HepG2 (cell line): ENCODE data around the gene RAD51D. TPM values are rescaled to one million over a fixed set of nuclear protein-coding genes. Genes with fewer than 3 reads are reported as not detected.

ENCODE experiments used
- ATAC-seq: fragments of 200-7000 bp; cut with Tn5 transposase; 3 replicates; pipeline ENCODE4 v1.9.1; 2020; ENCODE audit warnings: mild to moderate bottlenecking, moderate library complexity
- BruUV-seq: library from RNA; stranded (reverse); fragments of 400-500 nt; replicated peaks from 2 replicates; lab custom pipeline; 2021; lab: Mats Ljungman, UMichigan
- CTCF ChIA-PET: fragments of 300-600 bp; formaldehyde crosslinking; extraction: SDS; loops from one replicate; lab custom pipeline; 2021; ENCODE audit warnings: low total read pairs, inconsistent platforms, low intra/inter-chr PET ratio; lab: Yijun Ruan, JAX
- POLR2A ChIA-PET: fragments of 350-600 bp; sonication (Branson Sonifier 250); formaldehyde crosslinking; loops from one replicate; lab custom pipeline; 2020; ENCODE audit warnings: antibody characterized with exemption, inconsistent platforms; lab: Yijun Ruan, JAX
- DNase-seq: peaks from one replicate; pipeline ENCODE4 v3.0.0-alpha.2; 2015; ENCODE audit warnings: low spot score
- FAIRE-seq: peaks from 3 replicates; lab custom pipeline; 2011; peaks lifted over from hg19 to GRCh38; lab: Jason Lieb, UNC
- H2AFZ ChIP-seq: one replicate; pipeline ENCODE4 v1.6.1; 2011; ENCODE audit warnings: low read length, inconsistent platforms
- H3K27ac ChIP-seq: fragments of 300-600 bp; 3 replicates; pipeline ENCODE4 v1.8.0; 2011; ENCODE audit warnings: mixed run types, mild to moderate bottlenecking, mixed read lengths, low read length, inconsistent platforms; ENCODE audit not compliant: insufficient read depth; ENCODE audit errors: extremely low read length
- H3K27me3 ChIP-seq, 2 experiments: fragments of 200-600 bp in 1 of 2; 2 replicates in 1 of 2; 3 replicates in 1 of 2; pipeline versions ENCODE4 v1.6.0 to v1.8.0; 2011; ENCODE audit warnings: low read length in 2 of 2, mild to moderate bottlenecking in 2 of 2, moderate library complexity in 2 of 2, inconsistent platforms in 1 of 2; ENCODE audit not compliant: insufficient read depth in 2 of 2, control insufficient read depth in 1 of 2
- H3K36me3 ChIP-seq, 2 experiments: fragments of 200-600 bp in 1 of 2; replicated peaks in 1 of 2; 2 replicates in 1 of 2; 3 replicates in 1 of 2; pipeline versions ENCODE4 v1.5.1 to v1.8.0; 2011; ENCODE audit warnings: low read length in 2 of 2, inconsistent platforms in 1 of 2; ENCODE audit not compliant: insufficient read depth in 2 of 2, control insufficient read depth in 1 of 2
- H3K4me1 ChIP-seq: 2 replicates; pipeline ENCODE4 v1.5.1; 2012; ENCODE audit warnings: low read length, inconsistent platforms; ENCODE audit not compliant: insufficient read depth
- H3K4me2 ChIP-seq: 2 replicates; pipeline ENCODE4 v1.6.0; 2011; ENCODE audit warnings: low read depth, low read length, inconsistent platforms
- H3K4me3 ChIP-seq, 3 experiments: fragments of 200-600 bp in 1 of 3; sonication (generic), shearing (Covaris generic) in 1 of 3; replicated peaks in 1 of 3; 2 replicates each; pipeline ENCODE4 v1.5.1; 2011 to 2016; ENCODE audit warnings: low read length in 3 of 3, inconsistent platforms in 2 of 3, low read depth in 2 of 3, mild to moderate bottlenecking in 2 of 3, control low read depth in 1 of 3, mixed read lengths in 1 of 3; ENCODE audit not compliant: insufficient read depth in 1 of 3
- H3K79me2 ChIP-seq: one replicate; pipeline ENCODE4 v1.6.1; 2011; ENCODE audit warnings: low read length, inconsistent platforms; ENCODE audit not compliant: insufficient read depth
- H3K9ac ChIP-seq: 2 replicates; pipeline ENCODE4 v1.6.0; 2011; ENCODE audit warnings: mild to moderate bottlenecking, low read depth, low read length, inconsistent platforms; ENCODE audit not compliant: insufficient read depth
- H3K9me3 ChIP-seq: 2 replicates; pipeline ENCODE4 v1.5.1; 2012; ENCODE audit warnings: mild to moderate bottlenecking, low read length
- H4K20me1 ChIP-seq: 2 replicates; pipeline ENCODE4 v1.6.0; 2011; ENCODE audit warnings: inconsistent platforms, mild to moderate bottlenecking, low read length, moderate library complexity; ENCODE audit not compliant: insufficient read depth
- GATAD2A ChIP-seq: IDR thresholded peaks from 2 replicates; pipeline ENCODE4 v1.6.1; 2016
- HMG20A ChIP-seq: IDR thresholded peaks from 2 replicates; pipeline ENCODE4 v1.6.1; 2016; ENCODE audit warnings: borderline replicate concordance
- HOXA3 ChIP-seq: sonication (generic); formaldehyde crosslinking; IDR thresholded peaks from 2 replicates; pipeline ENCODE4 v1.5.0; 2020; ENCODE audit warnings: missing genetic modification reagents
- LCORL ChIP-seq, 2 experiments: fragments of 450-650 bp in 1 of 2; sonication (generic) in 1 of 2; formaldehyde crosslinking in 1 of 2; IDR thresholded peaks; 2 replicates each; pipeline versions ENCODE4 v1.5.0 to v1.6.1; 2017 to 2020; ENCODE audit warnings: antibody characterized with exemption in 1 of 2, missing genetic modification reagents in 1 of 2
- MAX ChIP-seq: IDR thresholded peaks from 2 replicates; pipeline ENCODE4 v1.6.1; 2012; ENCODE audit warnings: inconsistent platforms
- MIXL1 ChIP-seq: IDR thresholded peaks from 2 replicates; pipeline ENCODE4 v1.6.1; 2016
- RXRB ChIP-seq: IDR thresholded peaks from 2 replicates; pipeline ENCODE4 v1.6.1; 2016; ENCODE audit warnings: borderline replicate concordance, missing genetic modification reagents, missing compliant biosample characterization
- SIX4 ChIP-seq: sonication (generic); formaldehyde crosslinking; IDR thresholded peaks from 2 replicates; pipeline ENCODE4 v1.4.0; 2020; ENCODE audit warnings: missing genetic modification reagents
- THAP11 ChIP-seq: IDR thresholded peaks from 2 replicates; pipeline ENCODE4 v1.6.1; 2016; ENCODE audit warnings: missing biosample characterization, missing genetic modification reagents
- ZBTB33 ChIP-seq: sonication (generic); formaldehyde crosslinking; IDR thresholded peaks from 2 replicates; pipeline ENCODE4 v1.4.0; 2020; ENCODE audit warnings: missing genetic modification reagents
- ZNF256 ChIP-seq: sonication (generic); formaldehyde crosslinking; conservative IDR thresholded peaks from 2 replicates; pipeline ENCODE4 v1.4.0; 2020; ENCODE audit warnings: missing genetic modification reagents
- ZNF513 ChIP-seq: sonication (generic); formaldehyde crosslinking; conservative IDR thresholded peaks from 2 replicates; pipeline ENCODE4 v1.5.0; 2020; ENCODE audit warnings: missing genetic modification reagents
- ZNF546 ChIP-seq: sonication (generic); formaldehyde crosslinking; conservative IDR thresholded peaks from 2 replicates; pipeline ENCODE4 v1.8.1; 2023; ENCODE audit warnings: mild to moderate bottlenecking, missing genetic modification reagents
- ZNF605 ChIP-seq: sonication (generic); formaldehyde crosslinking; IDR thresholded peaks from 2 replicates; pipeline ENCODE4 v1.8.0; 2022; ENCODE audit warnings: mild to moderate bottlenecking, missing genetic modification reagents
- ZNF687 ChIP-seq: sonication (generic); formaldehyde crosslinking; IDR thresholded peaks from 2 replicates; pipeline ENCODE4 v1.5.1; 2020; ENCODE audit warnings: mild to moderate bottlenecking, missing genetic modification reagents, moderate library complexity
- ZNF691 ChIP-seq: sonication (generic); formaldehyde crosslinking; IDR thresholded peaks from 2 replicates; pipeline ENCODE4 v1.4.0; 2020; ENCODE audit warnings: missing genetic modification reagents, low read depth, mild to moderate bottlenecking, borderline replicate concordance
- WGBS: methylation state at CpG from one replicate; pipeline ENCODE4 v1.1.6; 2017; ENCODE audit warnings: low lambda C conversion rate; 5-methylcytosine and 5-hydroxymethylcytosine counted together
- in situ Hi-C: cut with HindIII; loops from 2 replicates; pipeline ENCODE4 v1.10.0; 2017; ENCODE audit warnings: low pct_unique_long_range_greater_than_20kb; ENCODE audit not compliant: extremely low pct_ligation_motif_present
- intact Hi-C: fragments of 100-400 bp; cut with micrococcal nuclease; formaldehyde crosslinking; loops from one replicate; pipeline ENCODE4 v1.10.0; 2022; ENCODE audit not compliant: unreplicated experiment
- polyA plus RNA-seq, 8 experiments: library from polyadenylated mRNA; depleted of rRNA in 3 of 8; stranded (reverse) in 7 of 8; unstranded in 1 of 8; fragments of >200 nt; fragmentation: Illumina TruSeq in 4 of 8; extraction: Trizol in 4 of 8; gene quantifications; 2 replicates each; pipeline versions ENCODE4 v1.2.1 to v1.2.3, GENCODE V29; 2011 to 2016; ENCODE audit warnings: low read depth in 4 of 8, missing spikeins in 1 of 8, mixed read lengths in 1 of 8; ENCODE audit not compliant: insufficient read depth in 1 of 8
- total RNA-seq, 5 experiments: library from RNA; depleted of rRNA; stranded (reverse); fragments of >200 nt; fragmentation: Illumina TruSeq; extraction: Trizol; gene quantifications; 2 replicates each; pipeline ENCODE4 v1.2.3, GENCODE V29; 2016; ENCODE audit warnings: low read depth in 1 of 5

Gene RAD51D
- total and polyA plus RNA-seq, 2 of the 13 experiments (the other 11 are each of a cell fraction or from before 2014, with no cell fraction given) = 6.7 to 13.1 TPM

GRCh38 chr17:35051183-35051578, 68.5 kb downstream of the RAD51D start (continued):
- TF ChIP-seq ZNF691 (CRISPR knock-in tag) (no peak), ZNF546 (CRISPR knock-in tag) (no peak), HMG20A (CRISPR knock-in tag) (peak; percentile 62), RXRB (peak; percentile 66; the same call in 1 of the 2 replicates), GATAD2A (CRISPR knock-in tag) (peak; percentile 86), ZNF605 (CRISPR knock-in tag) (no peak), SIX4 (0 out of 2 replicates have a peak, but pooled peaks have one; percentile 74), THAP11 (CRISPR knock-in tag) (0 out of 2 replicates have a peak, but pooled peaks have one; percentile 39), LCORL (IDR thresholded peaks at IDR 0.05) (no peak), LCORL (CRISPR knock-in tag; IDR thresholded peaks at IDR 0.05) (0 out of 2 replicates have a peak, but pooled peaks have one; percentile 11), MIXL1 (CRISPR knock-in tag) (peak; percentile 62; the same call in 1 of the 2 replicates), MAX (peak; percentile 43; the same call in 1 of the 2 replicates), HOXA3 (CRISPR knock-in tag) (peak; percentile 34; the same call in 1 of the 2 replicates)

- Histone ChIP-seq H3K4me1 (peaks cover 98% of the 10 kb centered on the region), H3K4me2 (peak overlapping the region; percentile 42; the same call in 1 of the 2 replicates), H3K4me3 (no peak overlapping the region), H3K9me3 (no peaks in the 10 kb centered on the region), H3K79me2 (peaks cover 74% of the 10 kb centered on the region), H2AFZ (no peak overlapping the region), H3K36me3 (peaks cover 1 to 7% of the 10 kb centered on the region in 2 experiments; a peak in 1 of 5 replicates), H3K27me3 (no peaks in the 10 kb centered on the region; a peak in 1 of 5 replicates), H3K9ac (no peak overlapping the region), H3K27ac (peak overlapping the region; percentile 93), H4K20me1 (no peaks in the 10 kb centered on the region)
- CTCF ChIA-PET = no interaction called here
- WGBS = 100% methylated on average over 2 of the region's 2 CpGs
- DNase-seq (no peak), ATAC-seq (no peak), FAIRE-seq (no peak)
- intact Hi-C loops = no loop called here
- in situ Hi-C loops = no loop called here
- BruUV-seq = no TSS peak
- POLR2A ChIA-PET = interaction anchor here (1.1 to 5.0 kb wide), 2 partner anchors 14 to 39 kb away, joined by 5 to 57 read pairs; partner anchors contain the start of gene RFFL
- no peak for TF ChIP-seq ZNF256 (CRISPR knock-in tag)
- TF ChIP-seq ZNF513 (CRISPR knock-in tag) = no peak
- TF ChIP-seq ZNF687 (CRISPR knock-in tag) = 0 out of 2 replicates have a peak, but pooled peaks have one; percentile 13
- TF ChIP-seq ZBTB33 (CRISPR knock-in tag) = no peak
These were observed 69.5 kb downstream of the RAD51D start for GRCh38 chr17:35050170-35050569.
